NCI-H345 treated with DMSO at 0.1 percent for 48 hours (cell line): ENCODE measurements around the gene ALPL.
"Not testable (repeated sequence)": the region's sequence is repeated elsewhere in the genome, so short reads cannot be mapped to it uniquely, and the experiment has no call there.

ENCODE experiments used
- DNase-seq: peaks from one replicate; lab custom pipeline; 2025; ENCODE audit not compliant: unreplicated experiment; lab: John Stamatoyannopoulos, UW

Gene ALPL

GRCh38 chr1:21509351-21510112 lies at the start of gene ALPL:
ALPL (plus strand) TSS chr1:21509423; CDS start chr1:21554082, 44,659 bp downstream.
- no peak for DNase-seq

- DNase-seq, result not testable (repeated sequence)
Observed at GRCh38 chr1:21465127-21465526, 44.1 kb upstream of the ALPL start.

- DNase-seq, result not testable (repeated sequence)
Observed at GRCh38 chr1:21467946-21468345, 41.3 kb upstream of the ALPL start.

GRCh38 chr1:21468599-21468998 lies 40.6 kb upstream of the ALPL start:
- DNase-seq, result no peak

GRCh38 chr1:21469581-21469980 lies 39.6 kb upstream of the ALPL start:
- no peak for DNase-seq

GRCh38 chr1:21472861-21473260 lies 36.4 kb upstream of the ALPL start:
- DNase-seq, result no peak

- DNase-seq, result no peak
Observed at GRCh38 chr1:21478356-21478755, 30.9 kb upstream of the ALPL start.

GRCh38 chr1:21483881-21484280 lies 25.3 kb upstream of the ALPL start:
- DNase-seq, result not testable (repeated sequence)

GRCh38 chr1:21489146-21489545 lies 20.1 kb upstream of the ALPL start:
- no peak for DNase-seq

GRCh38 chr1:21490774-21491487 lies 18.3 kb upstream of the ALPL start:
- DNase-seq, result no peak

- peak; percentile 87 for DNase-seq
Observed at GRCh38 chr1:21491488-21492355, 17.5 kb upstream of the ALPL start.

- DNase-seq, result no peak
Observed at GRCh38 chr1:21492356-21492625, 16.9 kb upstream of the ALPL start.

- DNase-seq, result no peak
Observed at GRCh38 chr1:21494196-21494595, 15.0 kb upstream of the ALPL start.

GRCh38 chr1:21495225-21495820 lies 13.9 kb upstream of the ALPL start:
- no peak for DNase-seq

GRCh38 chr1:21496063-21496462 lies 13.2 kb upstream of the ALPL start:
- no peak for DNase-seq

GRCh38 chr1:21496886-21497285 lies 12.3 kb upstream of the ALPL start:
- DNase-seq, result no peak

GRCh38 chr1:21497466-21498061 lies 11.7 kb upstream of the ALPL start:
- no peak for DNase-seq

GRCh38 chr1:21499283-21499950 lies 9.8 kb upstream of the ALPL start:
- DNase-seq, result no peak

- no peak for DNase-seq
Observed at GRCh38 chr1:21503706-21504377, 5.4 kb upstream of the ALPL start.

GRCh38 chr1:21506804-21507203 lies 2.4 kb upstream of the ALPL start:
- no peak for DNase-seq
